ENCODE measurements around the gene SDHC. TPM values are rescaled to one million over a fixed set of nuclear protein-coding genes. Genes with fewer than 3 reads are reported as not detected.

SDHC gene
- total RNA-seq, 2 experiments from 2014 or later = 160 to 175 TPM

DNA sequence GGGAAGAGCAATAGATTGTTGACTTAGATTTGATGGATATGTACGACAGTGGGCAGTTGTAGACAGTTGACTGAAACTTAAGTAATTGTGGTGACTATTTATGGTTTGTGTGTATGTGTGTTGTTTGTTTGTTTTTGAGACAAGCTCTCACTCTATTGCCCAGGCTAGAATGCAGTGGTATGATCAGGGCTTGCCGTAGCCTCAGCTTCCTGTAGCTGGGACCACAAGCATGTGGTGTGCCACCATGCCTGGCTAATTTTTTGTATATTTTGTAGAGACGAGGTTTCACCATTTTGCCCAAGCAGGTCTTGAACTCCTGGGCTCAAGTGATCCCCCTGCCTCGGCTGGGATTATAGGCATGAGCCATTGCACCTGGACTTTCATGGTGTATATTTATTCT, 9.8 kb downstream of the SDHC start:
- ATAC-seq (no peak), DNase-seq (no peak)
- peaks cover 13% of the 10 kb centered on the region for H3K4me1 Mint-ChIP-seq (ENCODE audit: low read depth)
- no peaks in the 10 kb centered on the region for H3K9me3 Mint-ChIP-seq
- no peaks in the 10 kb centered on the region for H3K27me3 Mint-ChIP-seq
- POLR2A ChIA-PET = no interaction called here
- intact Hi-C loops (cut with micrococcal nuclease) = no loop called here
- CTCF ChIA-PET = interaction anchor here (2.9 kb wide), 1 partner anchor 58 kb away, joined by 15 read pairs; no protein-coding TSS in a partner anchor
- no peak overlapping the region for H3K4me3 Mint-ChIP-seq
- TF ChIP-seq, protein P1, sequence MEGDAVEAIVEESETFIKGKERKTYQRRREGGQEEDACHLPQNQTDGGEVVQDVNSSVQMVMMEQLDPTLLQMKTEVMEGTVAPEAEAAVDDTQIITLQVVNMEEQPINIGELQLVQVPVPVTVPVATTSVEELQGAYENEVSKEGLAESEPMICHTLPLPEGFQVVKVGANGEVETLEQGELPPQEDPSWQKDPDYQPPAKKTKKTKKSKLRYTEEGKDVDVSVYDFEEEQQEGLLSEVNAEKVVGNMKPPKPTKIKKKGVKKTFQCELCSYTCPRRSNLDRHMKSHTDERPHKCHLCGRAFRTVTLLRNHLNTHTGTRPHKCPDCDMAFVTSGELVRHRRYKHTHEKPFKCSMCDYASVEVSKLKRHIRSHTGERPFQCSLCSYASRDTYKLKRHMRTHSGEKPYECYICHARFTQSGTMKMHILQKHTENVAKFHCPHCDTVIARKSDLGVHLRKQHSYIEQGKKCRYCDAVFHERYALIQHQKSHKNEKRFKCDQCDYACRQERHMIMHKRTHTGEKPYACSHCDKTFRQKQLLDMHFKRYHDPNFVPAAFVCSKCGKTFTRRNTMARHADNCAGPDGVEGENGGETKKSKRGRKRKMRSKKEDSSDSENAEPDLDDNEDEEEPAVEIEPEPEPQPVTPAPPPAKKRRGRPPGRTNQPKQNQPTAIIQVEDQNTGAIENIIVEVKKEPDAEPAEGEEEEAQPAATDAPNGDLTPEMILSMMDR (IDR thresholded peaks at IDR 0.05) = no peak
- peak overlapping the region; percentile 57 for H3K27ac Mint-ChIP-seq
- peaks cover 11% of the 10 kb centered on the region for H3K36me3 Mint-ChIP-seq (ENCODE audit: low read depth)

DNA sequence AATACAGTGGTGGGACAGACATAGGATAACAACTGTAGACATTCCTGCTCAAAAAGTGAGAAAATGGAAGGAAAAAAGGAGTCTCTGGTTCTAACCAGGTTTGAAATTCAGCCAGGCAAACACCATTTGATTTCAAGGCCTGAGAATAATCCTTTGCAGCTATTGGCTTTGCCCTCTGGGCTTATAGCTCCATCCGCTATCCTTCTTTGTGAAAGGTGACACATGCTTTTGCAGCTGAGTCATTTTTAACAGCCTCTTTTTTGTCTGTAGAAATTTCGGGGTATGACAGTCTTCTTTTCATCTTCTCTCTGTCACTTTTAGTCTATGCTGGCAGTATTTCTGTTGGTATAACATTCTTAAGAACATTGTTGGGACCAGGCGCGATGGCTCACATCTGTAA, 16.2 kb downstream of the SDHC start:
- Mint-ChIP-seq H3K4me1 (ENCODE audit: low read depth) (no peaks in the 10 kb centered on the region), H3K27me3 (no peaks in the 10 kb centered on the region), H3K4me3 (no peak overlapping the region), H3K36me3 (ENCODE audit: low read depth) (peaks cover 29% of the 10 kb centered on the region), H3K27ac (no peak overlapping the region), H3K9me3 (no peaks in the 10 kb centered on the region)
- ChIA-PET POLR2A (no interaction called here), CTCF (no interaction called here)
- ATAC-seq = no peak
- DNase-seq = no peak
- intact Hi-C loops (cut with micrococcal nuclease) = no loop called here
- TF ChIP-seq, protein P1 (IDR thresholded peaks at IDR 0.05) = no peak

DNA sequence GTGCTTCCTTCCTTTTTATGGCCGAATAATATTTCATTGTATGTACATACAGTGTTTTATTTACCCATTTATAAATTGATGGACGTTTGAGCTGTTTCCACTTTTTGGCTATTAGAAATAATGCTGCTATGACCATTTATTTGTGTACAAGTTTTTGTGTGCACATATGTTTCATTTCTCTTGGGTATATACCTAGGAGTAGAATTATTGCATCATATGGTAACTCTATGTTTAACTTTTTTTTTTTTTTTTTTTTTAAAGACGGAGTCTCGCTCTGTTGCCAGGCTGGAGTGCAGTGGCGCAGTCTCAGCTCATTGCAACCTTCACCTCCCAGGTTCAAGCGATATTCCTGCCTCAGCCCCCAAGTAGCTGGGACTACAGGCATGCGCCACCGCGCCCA, 19.0 kb downstream of the SDHC start:
- no peak for DNase-seq
- Mint-ChIP-seq H3K9me3 (no peaks in the 10 kb centered on the region), H3K4me3 (no peak overlapping the region), H3K36me3 (ENCODE audit: low read depth) (peaks cover 33% of the 10 kb centered on the region), H3K27ac (no peak overlapping the region), H3K4me1 (ENCODE audit: low read depth) (peaks cover 2% of the 10 kb centered on the region), H3K27me3 (no peaks in the 10 kb centered on the region)
- TF ChIP-seq, protein P1 (IDR thresholded peaks at IDR 0.05) = no peak
- intact Hi-C loops (cut with micrococcal nuclease) = no loop called here
- no peak for ATAC-seq
- POLR2A ChIA-PET = interaction anchor here (0.9 kb wide), 1 partner anchor 8 kb away, joined by 5 read pairs; no protein-coding TSS in a partner anchor
- CTCF ChIA-PET = no interaction called here

DNA sequence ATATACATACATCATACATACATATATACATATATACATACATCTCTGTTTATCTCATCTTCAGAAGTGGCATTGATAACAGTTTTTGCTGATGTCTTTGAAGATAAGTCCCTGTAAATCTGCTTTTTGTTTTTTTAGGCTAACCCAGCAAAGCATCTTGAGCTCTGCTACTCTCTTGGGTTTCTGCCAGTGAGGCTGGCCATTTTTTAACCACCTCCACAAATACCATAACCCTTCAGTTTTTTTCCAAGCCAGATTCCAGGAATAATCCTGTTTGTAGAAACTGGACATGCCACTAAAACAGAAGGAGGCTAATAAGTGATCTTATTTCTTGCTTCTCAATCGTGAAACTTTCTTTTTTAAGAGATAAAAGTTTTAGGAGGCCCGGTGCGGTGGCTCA, 21.6 kb downstream of the SDHC start:
- ChIA-PET CTCF (no interaction called here), POLR2A (no interaction called here)
- TF ChIP-seq, protein P1 (IDR thresholded peaks at IDR 0.05) = no peak
- Mint-ChIP-seq H3K27me3 (no peaks in the 10 kb centered on the region), H3K4me3 (no peak overlapping the region), H3K9me3 (no peaks in the 10 kb centered on the region), H3K27ac (no peak overlapping the region), H3K4me1 (ENCODE audit: low read depth) (peaks cover 8% of the 10 kb centered on the region), H3K36me3 (ENCODE audit: low read depth) (peaks cover 34% of the 10 kb centered on the region)
- ATAC-seq (no peak), DNase-seq (no peak)
- intact Hi-C loops (cut with micrococcal nuclease) = no loop called here

DNA sequence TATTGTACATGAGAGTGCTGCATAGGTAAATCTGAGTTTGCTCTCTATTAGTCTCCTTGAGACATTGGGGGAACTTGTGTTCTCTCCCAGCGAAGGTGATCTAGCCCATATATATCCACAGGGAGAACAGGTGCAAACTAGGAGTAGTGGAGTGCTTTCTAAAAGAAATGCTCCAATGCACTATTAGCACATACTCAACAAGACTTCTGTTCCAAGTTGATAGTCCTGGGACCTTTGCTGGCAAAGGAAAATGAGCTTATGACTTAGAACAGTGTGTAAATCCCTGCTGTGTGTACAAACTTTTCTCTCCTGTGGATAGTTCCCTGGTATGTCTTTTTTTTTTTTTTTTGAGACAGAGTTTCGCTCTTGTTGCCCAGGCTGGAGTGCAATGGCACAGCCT, 28.0 kb downstream of the SDHC start:
- H3K36me3 Mint-ChIP-seq (ENCODE audit: low read depth) = peaks cover 15% of the 10 kb centered on the region
- POLR2A ChIA-PET = interaction anchor here (0.9 to 1.3 kb wide), 2 partner anchors 9 to 36 kb away, joined by 4 to 5 read pairs; no protein-coding TSS in a partner anchor

More for the DNA sequence above, 28.0 kb downstream of the SDHC start:
- no peak overlapping the region for H3K27ac Mint-ChIP-seq
- ATAC-seq = no peak
- no peak for DNase-seq
- intact Hi-C loops (cut with micrococcal nuclease) = no loop called here
- CTCF ChIA-PET = interaction anchor here (0.5 to 2.3 kb wide), 3 partner anchors 32 to 116 kb away, joined by 3 to 8 read pairs (median 3); partner anchors contain the start of gene TOMM40L
- TF ChIP-seq, protein P1 (IDR thresholded peaks at IDR 0.05) = no peak
- no peaks in the 10 kb centered on the region for H3K27me3 Mint-ChIP-seq
- H3K4me3 Mint-ChIP-seq = no peak overlapping the region
- H3K9me3 Mint-ChIP-seq = no peaks in the 10 kb centered on the region
- H3K4me1 Mint-ChIP-seq (ENCODE audit: low read depth) = peaks cover 10% of the 10 kb centered on the region
